ENCODE data around the gene SLC31A2. TPM values are rescaled to one million over a fixed set of nuclear protein-coding genes. Genes with fewer than 3 reads are reported as not detected.

Gene SLC31A2
- total RNA-seq, 1 donor from 2014 or later: 1.6 TPM

DNA sequence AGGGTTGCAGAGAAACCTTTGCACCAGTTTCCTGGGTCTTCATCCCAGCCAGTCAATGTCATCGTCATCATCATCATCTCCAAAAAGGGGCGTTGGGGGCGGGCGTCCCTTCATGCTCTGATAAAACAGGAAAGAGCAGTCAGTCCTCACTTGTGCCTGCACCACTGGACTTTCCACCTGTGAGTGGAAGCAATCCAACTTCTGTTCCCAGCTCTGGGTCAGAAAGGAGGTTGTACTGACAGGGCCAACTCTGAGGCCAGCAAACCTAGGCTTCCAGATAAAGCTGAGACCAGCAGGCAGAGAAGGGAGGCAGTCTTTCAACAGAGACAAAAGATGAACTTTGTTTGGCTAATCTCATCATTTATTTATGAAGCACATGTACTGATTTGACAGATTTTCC lies 15.2 kb downstream of the SLC31A2 start:
- Mint-ChIP-seq H3K36me3 (ENCODE audit: unreplicated experiment) (peaks cover 8% of the 10 kb centered on the region), H3K4me3 (ENCODE audit: unreplicated experiment) (no peak overlapping the region), H3K27me3 (ENCODE audit: unreplicated experiment) (no peaks in the 10 kb centered on the region), H3K27ac (ENCODE audit: unreplicated experiment) (no peak overlapping the region), H3K9me3 (ENCODE audit: unreplicated experiment) (peaks cover 2% of the 10 kb centered on the region), H3K4me1 (ENCODE audit: low read depth, unreplicated experiment) (peaks cover 1% of the 10 kb centered on the region)
- no peak for DNase-seq
- TF ChIP-seq CTCF (IDR thresholded peaks at IDR 0.05; ENCODE audit: partially characterized antibody, unreplicated experiment): no peak

DNA sequence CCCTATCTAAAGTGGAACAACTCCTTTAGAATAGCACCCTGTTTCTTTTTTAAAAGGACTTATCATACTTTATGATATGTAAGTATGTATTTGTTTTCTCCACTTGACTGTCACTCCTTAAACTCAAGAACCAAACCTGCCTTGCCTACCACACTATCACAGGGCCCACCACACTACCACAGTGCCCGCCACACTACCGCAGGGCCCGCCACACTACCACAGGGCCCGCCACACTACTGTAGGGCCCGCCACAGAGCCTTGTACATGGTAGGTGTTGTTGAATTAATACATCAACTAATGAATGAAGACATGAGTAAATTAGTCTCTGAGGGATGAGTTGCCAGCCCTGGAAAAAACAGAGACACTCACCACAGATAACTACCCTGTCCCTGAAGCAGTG lies 18.0 kb downstream of the SLC31A2 start:
- H3K36me3 Mint-ChIP-seq (ENCODE audit: unreplicated experiment): peaks cover 18% of the 10 kb centered on the region
- no peak overlapping the region for H3K4me3 Mint-ChIP-seq (ENCODE audit: unreplicated experiment)
- no peak overlapping the region for H3K27ac Mint-ChIP-seq (ENCODE audit: unreplicated experiment)
- H3K9me3 Mint-ChIP-seq (ENCODE audit: unreplicated experiment): peaks cover 2% of the 10 kb centered on the region
- no peak for DNase-seq
- TF ChIP-seq CTCF (IDR thresholded peaks at IDR 0.05; ENCODE audit: partially characterized antibody, unreplicated experiment): no peak
- no peaks in the 10 kb centered on the region for H3K27me3 Mint-ChIP-seq (ENCODE audit: unreplicated experiment)
- no peaks in the 10 kb centered on the region for H3K4me1 Mint-ChIP-seq (ENCODE audit: low read depth, unreplicated experiment)

GRCh38 chr9:113173341-113173740 lies 22.5 kb downstream of the SLC31A2 start:
- Mint-ChIP-seq H3K9me3 (ENCODE audit: unreplicated experiment) (no peaks in the 10 kb centered on the region), H3K27me3 (ENCODE audit: unreplicated experiment) (no peaks in the 10 kb centered on the region), H3K27ac (ENCODE audit: unreplicated experiment) (no peak overlapping the region), H3K4me3 (ENCODE audit: unreplicated experiment) (no peak overlapping the region), H3K4me1 (ENCODE audit: low read depth, unreplicated experiment) (no peaks in the 10 kb centered on the region), H3K36me3 (ENCODE audit: unreplicated experiment) (peaks cover 13% of the 10 kb centered on the region)
- no peak for DNase-seq
- TF ChIP-seq CTCF (IDR thresholded peaks at IDR 0.05; ENCODE audit: partially characterized antibody, unreplicated experiment): no peak

GRCh38 chr9:113176803-113177202 lies 26.0 kb downstream of the SLC31A2 start:
- H3K27ac Mint-ChIP-seq (ENCODE audit: unreplicated experiment): no peak overlapping the region
- no peaks in the 10 kb centered on the region for H3K27me3 Mint-ChIP-seq (ENCODE audit: unreplicated experiment)
- no peak for DNase-seq
- TF ChIP-seq CTCF (IDR thresholded peaks at IDR 0.05; ENCODE audit: partially characterized antibody, unreplicated experiment): no peak
- H3K36me3 Mint-ChIP-seq (ENCODE audit: unreplicated experiment): peaks cover 13% of the 10 kb centered on the region
- no peaks in the 10 kb centered on the region for H3K9me3 Mint-ChIP-seq (ENCODE audit: unreplicated experiment)
- no peaks in the 10 kb centered on the region for H3K4me1 Mint-ChIP-seq (ENCODE audit: low read depth, unreplicated experiment)
- no peak overlapping the region for H3K4me3 Mint-ChIP-seq (ENCODE audit: unreplicated experiment)

DNA sequence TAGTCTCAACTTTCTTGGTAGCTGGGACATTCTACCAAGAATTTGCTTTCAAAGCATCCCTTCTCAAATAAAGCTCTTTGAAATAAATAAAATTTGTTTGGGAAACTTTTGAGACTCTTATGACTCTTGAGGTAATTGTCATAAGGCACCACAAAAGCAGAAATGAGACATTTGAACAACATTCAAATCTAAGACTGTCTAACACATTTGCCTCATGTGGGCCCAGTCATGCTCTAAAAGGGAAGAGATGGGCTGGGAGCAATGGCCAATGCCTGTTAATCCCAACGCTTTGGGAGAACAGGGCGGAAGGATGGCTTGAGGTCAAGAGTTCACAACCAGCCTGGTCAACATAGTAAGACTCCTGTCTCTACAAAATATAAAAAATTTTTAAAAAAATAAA lies 26.4 kb downstream of the SLC31A2 start:
- Mint-ChIP-seq H3K36me3 (ENCODE audit: unreplicated experiment) (peaks cover 12% of the 10 kb centered on the region), H3K27ac (ENCODE audit: unreplicated experiment) (no peak overlapping the region), H3K27me3 (ENCODE audit: unreplicated experiment) (no peaks in the 10 kb centered on the region), H3K4me1 (ENCODE audit: low read depth, unreplicated experiment) (no peaks in the 10 kb centered on the region), H3K4me3 (ENCODE audit: unreplicated experiment) (no peak overlapping the region), H3K9me3 (ENCODE audit: unreplicated experiment) (no peaks in the 10 kb centered on the region)
- no peak for TF ChIP-seq CTCF (IDR thresholded peaks at IDR 0.05; ENCODE audit: partially characterized antibody, unreplicated experiment)
- DNase-seq: no peak
